Uterus (tissue), 2 donors: Measurements from ENCODE around the gene DMAC2L.
"Not testable (repeated sequence)": the region's sequence is repeated elsewhere in the genome, so short reads cannot be mapped to it uniquely, and the experiment has no call there.

Experiments
- POLR2A ChIP-seq, 2 donors: fragments of 450-650 bp; IDR thresholded peaks; one replicate each; pipeline ENCODE4 v1.6.1; 2016; ENCODE audit warnings: antibody characterized with exemption in 2 of 2, mild to moderate bottlenecking in 1 of 2, moderate library complexity in 1 of 2
- TF ChIP-seq, protein P1 (sequence below), 4 experiments: fragments of 200-600 bp in 2 of 4; fragments of 450-650 bp in 2 of 4; sonication (generic) in 2 of 4; IDR thresholded peaks; one replicate each; pipeline ENCODE4 v1.5.1; 2016 to 2019; ENCODE audit warnings: antibody characterized with exemption in 4 of 4, mild to moderate bottlenecking in 2 of 4, moderate library complexity in 1 of 4

DNA sequence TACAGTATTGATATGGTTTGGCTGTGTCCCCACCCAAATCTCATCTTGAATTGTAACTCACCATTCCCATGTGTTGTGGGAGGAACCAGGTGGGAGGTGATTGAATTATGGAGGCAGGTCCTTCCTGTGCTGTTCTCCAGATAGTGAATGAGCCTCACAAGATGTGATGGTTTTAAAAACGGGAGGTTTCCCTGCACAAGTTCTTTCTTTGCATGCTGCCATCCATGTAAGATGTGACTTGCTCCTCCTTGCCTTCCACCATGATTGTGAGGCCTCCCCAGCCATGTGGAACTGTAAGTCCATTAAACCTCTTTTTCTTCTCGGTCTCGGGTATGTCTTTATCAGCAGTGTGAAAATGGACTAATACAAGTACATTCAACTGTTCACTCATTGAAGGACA is 2.0 kb downstream of the DMAC2L start:
- TF ChIP-seq, protein P1, sequence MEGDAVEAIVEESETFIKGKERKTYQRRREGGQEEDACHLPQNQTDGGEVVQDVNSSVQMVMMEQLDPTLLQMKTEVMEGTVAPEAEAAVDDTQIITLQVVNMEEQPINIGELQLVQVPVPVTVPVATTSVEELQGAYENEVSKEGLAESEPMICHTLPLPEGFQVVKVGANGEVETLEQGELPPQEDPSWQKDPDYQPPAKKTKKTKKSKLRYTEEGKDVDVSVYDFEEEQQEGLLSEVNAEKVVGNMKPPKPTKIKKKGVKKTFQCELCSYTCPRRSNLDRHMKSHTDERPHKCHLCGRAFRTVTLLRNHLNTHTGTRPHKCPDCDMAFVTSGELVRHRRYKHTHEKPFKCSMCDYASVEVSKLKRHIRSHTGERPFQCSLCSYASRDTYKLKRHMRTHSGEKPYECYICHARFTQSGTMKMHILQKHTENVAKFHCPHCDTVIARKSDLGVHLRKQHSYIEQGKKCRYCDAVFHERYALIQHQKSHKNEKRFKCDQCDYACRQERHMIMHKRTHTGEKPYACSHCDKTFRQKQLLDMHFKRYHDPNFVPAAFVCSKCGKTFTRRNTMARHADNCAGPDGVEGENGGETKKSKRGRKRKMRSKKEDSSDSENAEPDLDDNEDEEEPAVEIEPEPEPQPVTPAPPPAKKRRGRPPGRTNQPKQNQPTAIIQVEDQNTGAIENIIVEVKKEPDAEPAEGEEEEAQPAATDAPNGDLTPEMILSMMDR (IDR thresholded peaks at IDR 0.05) = not testable (repeated sequence)
- not testable (repeated sequence) for TF ChIP-seq POLR2A (IDR thresholded peaks at IDR 0.05)
